ENCODE measurements around the gene FSD1L. TPM values are rescaled to one million over a fixed set of nuclear protein-coding genes. Genes with fewer than 3 reads are reported as not detected.

FSD1L gene
- total RNA-seq, 1 experiment from 2014 or later, result 5.5 TPM

GRCh38 chr9:105444130-105444529 is 3.7 kb upstream of the FSD1L start:
- H4K91ac ChIP-seq (ENCODE audit: insufficient read length, low read depth, low read length), result no peak overlapping the region
- H3K27me3 ChIP-seq (ENCODE audit: insufficient read depth, low read length), result no peaks in the 10 kb centered on the region
- H3K9ac ChIP-seq (ENCODE audit: extremely low read depth, insufficient read length, low read length), result no peak overlapping the region
- no peak overlapping the region for H2AFZ ChIP-seq (ENCODE audit: low read length)
- Mint-ChIP-seq H3K4me1 (peaks cover 15 to 21% of the 10 kb centered on the region in 2 experiments), H3K36me3 (ENCODE audit: insufficient read depth in 1 of 3, low read depth in 3 of 3) (peaks cover 0 to 4% (median 0%) of the 10 kb centered on the region in 3 experiments; a peak in 1 of 7 replicates), H3K27ac (peak overlapping the region in 1 of 3 experiments; percentile 33; a peak in 1 of 7 replicates), H3K9me3 (no peaks in the 10 kb centered on the region; a peak in 1 of 5 replicates), H3K4me3 (no peak overlapping the region), H3K27me3 (ENCODE audit: low read depth) (no peaks in the 10 kb centered on the region; the same call in 1 of the 2 replicates)
- no CpG with 5 or more reads among the region's 4 CpGs for WGBS (ENCODE audit: extremely low coverage, insufficient read length, low lambda C conversion rate)
- no peak overlapping the region for H3K56ac ChIP-seq (ENCODE audit: insufficient read length, low read depth, low read length)
- no peak overlapping the region for H2BK120ac ChIP-seq (ENCODE audit: low read depth, low read length, poor library complexity, severe bottlenecking)
- no peak overlapping the region for H3K18ac ChIP-seq (ENCODE audit: insufficient read length, low read depth, low read length)
- H3K4me2 ChIP-seq (ENCODE audit: insufficient read depth, insufficient read length, low read length), result no peak overlapping the region
- no peaks in the 10 kb centered on the region for H3K9me3 ChIP-seq (ENCODE audit: control insufficient read depth, low read depth, low read length)
- H2BK12ac ChIP-seq (ENCODE audit: insufficient read length, low read depth, low read length), result no peak overlapping the region
- no peak overlapping the region for H3K14ac ChIP-seq (ENCODE audit: insufficient read depth, low read length)
- H3K4ac ChIP-seq (ENCODE audit: low read depth, low read length), result no peak overlapping the region
- no peak overlapping the region for H2BK15ac ChIP-seq (ENCODE audit: low read depth, low read length)
- no peak overlapping the region for H3T11ph ChIP-seq (ENCODE audit: low read length)
- peaks cover 6% of the 10 kb centered on the region for H3K23me2 ChIP-seq (ENCODE audit: insufficient read length, low read depth, low read length, poor library complexity, severe bottlenecking)
- H2BK5ac ChIP-seq (ENCODE audit: insufficient read length, low read length), result no peak overlapping the region
- H4K5ac ChIP-seq (ENCODE audit: insufficient read length, low read depth, low read length), result no peak overlapping the region
- H2AK5ac ChIP-seq (ENCODE audit: insufficient read length, low read length), result no peak overlapping the region
- no peak overlapping the region for H3K23ac ChIP-seq (ENCODE audit: insufficient read length, low read depth, low read length)
- no peak overlapping the region for H2BK20ac ChIP-seq (ENCODE audit: low read depth, low read length, poor library complexity, severe bottlenecking)
- no peaks in the 10 kb centered on the region for H3K79me1 ChIP-seq (ENCODE audit: insufficient read depth, low read depth, low read length, poor library complexity, severe bottlenecking)
- H4K8ac ChIP-seq (replicated peaks; ENCODE audit: insufficient read length, low read depth, low read length), result no peak overlapping the region
- H3K4me1 ChIP-seq (ENCODE audit: insufficient read depth, low read length), result no peaks in the 10 kb centered on the region
- no peaks in the 10 kb centered on the region for H3K79me2 ChIP-seq (ENCODE audit: insufficient read depth, low read length)
- DNase-seq, result no peak
- no peak for TF ChIP-seq CTCF (conservative IDR thresholded peaks at IDR 0.05)
- H3K27ac ChIP-seq (ENCODE audit: insufficient read length, low read depth, low read length), result no peak overlapping the region
- no peaks in the 10 kb centered on the region for H4K20me1 ChIP-seq (ENCODE audit: control insufficient read depth, insufficient read depth, insufficient read length)

All from H9 (cell line).